Ovary (tissue), 10 donors: ENCODE data around the gene RASGRP4. TPM values are rescaled to one million over a fixed set of nuclear protein-coding genes. Genes with fewer than 3 reads are reported as not detected.
"Not testable (repeated sequence)": the region's sequence is repeated elsewhere in the genome, so short reads cannot be mapped to it uniquely, and the experiment has no call there.

Experiments used
- DNase-seq, 5 donors: peaks; one replicate each; pipeline ENCODE4 v3.0.0-alpha.2; 2019 to 2020
- H3K27ac ChIP-seq, 2 donors: fragments of 200-600 bp; one replicate each; pipeline versions ENCODE4 v1.5.1 to v1.8.0; 2019 to 2022
- H3K27me3 ChIP-seq: fragments of 200-600 bp; one replicate; pipeline ENCODE4 v1.8.0; 2022
- H3K36me3 ChIP-seq: fragments of 200-600 bp; sonication (generic); one replicate; pipeline ENCODE4 v1.5.1; 2019
- H3K4me1 ChIP-seq: one replicate; pipeline ENCODE4 v1.8.1; 2013; ENCODE audit warnings: mild to moderate bottlenecking, moderate library complexity; ENCODE audit not compliant: insufficient read depth
- H3K4me3 ChIP-seq: fragments of 200-600 bp; sonication (generic); one replicate; pipeline ENCODE4 v1.5.1; 2017
- H3K9me3 ChIP-seq, 2 donors: fragments of 200-600 bp in 1 of 2; sonication (generic) in 1 of 2; one replicate each; pipeline versions ENCODE4 v1.5.1 to v1.8.1; 2013 to 2019; ENCODE audit warnings: mild to moderate bottlenecking in 1 of 2, moderate library complexity in 1 of 2
- CTCF ChIP-seq, 3 donors: fragments of 450-650 bp in 2 of 3; fragments of 200-600 bp in 1 of 3; IDR thresholded peaks; one replicate each; pipeline versions ENCODE4 v1.5.1 to v1.8.0; 2016 to 2022; ENCODE audit warnings: antibody characterized with exemption in 3 of 3, mild to moderate bottlenecking in 1 of 3
- EP300 ChIP-seq: sonication (generic); formaldehyde crosslinking; IDR thresholded peaks from one replicate; pipeline ENCODE4 v1.6.1; 2017; ENCODE audit warnings: antibody characterized with exemption
- POLR2A ChIP-seq: fragments of 450-650 bp; IDR thresholded peaks from one replicate; pipeline ENCODE4 v1.6.1; 2017; ENCODE audit warnings: antibody characterized with exemption, mild to moderate bottlenecking, moderate library complexity
- WGBS, 3 donors: extraction: QIAGEN DNeasy Blood & Tissue Kit in 1 of 3; methylation state at CpG; one replicate each; pipeline versions ENCODE4 v1.1.5 to v1.1.7; 2013 to 2017; 5-methylcytosine and 5-hydroxymethylcytosine counted together
- intact Hi-C, 4 donors: fragments of 100-400 bp; cut with DNase I; formaldehyde crosslinking; loops; one replicate each; pipeline versions ENCODE4 v1.11.0 to v1.15.1; 2022 to 2023
- long read RNA-seq, 3 donors: library from polyadenylated mRNA in 2 of 3; unstranded in 2 of 3; transcript quantifications; one replicate each; pipeline ENCODE4 v2.0.0 and lab custom pipeline, GENCODE V29; 2021 to 2026
- polyA plus RNA-seq, 2 donors: library from polyadenylated mRNA; stranded (reverse); fragments of 200-250 nt in 1 of 2; fragments of 350-450 nt in 1 of 2; fragmentation: Illumina TruSeq in 1 of 2; extraction: RNeasy Lipid Tissue Mini Kit (QIAGEN cat#74804) in 1 of 2; gene quantifications; one replicate each; pipeline ENCODE4 v1.2.3, GENCODE V29; 2013 to 2014
- total RNA-seq, 7 donors: library from RNA; depleted of rRNA in 2 of 7; stranded (reverse); fragments of >200 nt in 2 of 7; fragmentation: NEBNext Ultra II Directional in 3 of 7; extraction: Animal tissue kit (Norgen Biotek cat#: 25700) in 3 of 7; gene quantifications; one replicate each; pipeline versions ENCODE4 v1.1.0 to v1.2.4, GENCODE V29; 2016 to 2023
- donor health status: DM: no; HTN: no; CAD: no; lungs with moderate emphysema.
- donor health status: DM: no; HTN: no; CAD: no.
- donor health status: Bipolar disorder and iron deficiency.
- donor health status: DM: yes; HTN: yes; CAD: no.
- donor health status: DM: no; HTN: no; CAD: no.
- donor health status: DM: yes; HTN: yes; CAD: no.

The RASGRP4 gene
- total RNA-seq = 1 to 10 TPM in 3 of 7 donors, under 1 TPM in 4; 0.45 to 1.8 (median 0.84) TPM
- polyA plus RNA-seq = 1 to 10 TPM in 1 of 2 donors, under 1 TPM in 1; 0.58 to 2.5 TPM
- long read RNA-seq, donor 1, partial matches to known transcripts = 1 of 1 reads
- long read RNA-seq, donor 1, other reads (novel, unspliced or antisense) = 0 of 1 reads
- long read RNA-seq, donor 2 = 0 reads
- long read RNA-seq, donor 3, partial matches to known transcripts = 1 of 2 reads
- long read RNA-seq, donor 3, other reads (novel, unspliced or antisense) = 1 of 2 reads

DNA sequence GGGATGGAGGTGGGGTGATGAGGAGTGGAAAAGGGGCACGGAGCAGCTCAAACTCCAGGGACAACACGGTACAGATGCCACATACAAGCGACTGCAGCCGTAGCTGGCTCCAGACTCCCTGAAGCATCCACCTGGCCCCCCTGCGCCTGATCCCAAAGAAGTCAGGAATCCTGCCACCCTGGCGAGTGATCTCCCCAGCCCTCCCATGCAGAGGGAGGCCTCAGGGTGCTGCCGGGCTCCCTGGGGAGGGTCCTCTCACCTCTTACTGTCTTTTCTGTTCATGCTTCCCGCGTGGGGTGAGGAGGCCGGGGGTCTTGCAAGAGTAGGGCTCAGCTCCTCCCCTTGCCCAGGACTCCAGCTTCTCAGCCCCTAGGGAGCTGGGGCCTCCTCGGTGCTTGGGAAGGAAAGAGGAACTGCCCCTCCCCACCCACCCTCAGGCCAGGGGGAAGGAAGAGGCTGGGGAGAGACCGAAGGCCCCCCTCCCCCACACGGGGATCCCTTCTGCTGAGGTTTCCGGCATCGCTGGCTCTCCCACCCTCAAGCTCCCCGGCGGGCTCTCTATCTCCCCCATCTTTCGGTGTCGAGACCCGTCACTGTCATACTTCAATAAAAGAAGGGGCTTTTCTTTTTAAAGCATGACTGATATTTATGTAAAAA lies at the start of gene RASGRP4:
RASGRP4 (minus strand) TSS at position 410 of the 657 bp plus-strand sequence; CDS start at position 282, 128 bp downstream.
- Histone ChIP-seq H3K27ac (no peak within 1 kb of the TSS), H3K27me3 (no peaks in the 10 kb centered on the region), H3K4me1 (no peaks in the 10 kb centered on the region), H3K9me3 (no peaks in the 10 kb centered on the region), H3K4me3 (no peak within 1 kb of the TSS), H3K36me3 (no peaks in the 10 kb centered on the region)
- TF ChIP-seq CTCF (IDR thresholded peaks at IDR 0.05) (no peak), POLR2A (no peak), EP300 (no peak)
- no peak for DNase-seq
- 13 to 16% (median 16%) methylated on average over 19 to 20 of the region's 20 CpGs for WGBS, 3 donors
- intact Hi-C loops = no loop called here

DNA sequence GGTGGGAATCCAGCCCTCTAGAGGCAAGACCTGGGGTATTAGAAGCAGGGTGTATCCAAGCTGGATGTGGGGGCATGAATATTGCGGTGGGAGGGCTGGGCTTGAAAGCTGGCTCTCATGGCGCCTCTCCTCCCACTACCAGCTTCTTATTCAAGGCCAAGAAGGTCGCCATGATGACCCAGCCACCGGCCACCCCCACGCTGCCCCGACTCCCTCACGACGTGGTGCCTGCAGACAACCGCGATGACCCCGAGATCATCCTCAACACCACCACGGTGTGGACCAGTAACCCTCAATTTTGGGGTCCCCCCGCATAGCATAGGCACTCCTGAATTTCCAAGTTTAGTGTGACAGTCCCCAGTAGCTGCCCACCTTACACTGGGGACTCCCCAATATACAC lies 49.2 kb upstream of the RASGRP4 start:
- WGBS, 3 donors = 68 to 77% (median 70%) methylated on average over 13 of the region's 13 CpGs
- H3K9me3 ChIP-seq = no peaks in the 10 kb centered on the region
- no peak overlapping the region for H3K4me3 ChIP-seq
- H3K36me3 ChIP-seq = no peaks in the 10 kb centered on the region
- H3K27ac ChIP-seq = no peak overlapping the region
- TF ChIP-seq EP300 = no peak
- TF ChIP-seq CTCF (IDR thresholded peaks at IDR 0.05) = no peak
- no peak for TF ChIP-seq POLR2A
- H3K4me1 ChIP-seq = no peaks in the 10 kb centered on the region
- DNase-seq = no peak
- intact Hi-C loops = no loop called here
- H3K27me3 ChIP-seq = no peaks in the 10 kb centered on the region

- Histone ChIP-seq H3K9me3 (no peaks in the 10 kb centered on the region), H3K27me3 (no peaks in the 10 kb centered on the region), H3K4me3 (no peak overlapping the region), H3K27ac (no peak overlapping the region), H3K36me3 (no peaks in the 10 kb centered on the region), H3K4me1 (no peaks in the 10 kb centered on the region)
- WGBS, 3 donors = 85 to 91% (median 87%) methylated on average over 20 to 21 of the region's 21 CpGs
- TF ChIP-seq POLR2A (no peak), CTCF (IDR thresholded peaks at IDR 0.05) (no peak), EP300 (no peak)
- intact Hi-C loops = no loop called here
- DNase-seq = no peak
Observed at GRCh38 chr19:38473201-38473600, 47.2 kb upstream of the RASGRP4 start.

DNA sequence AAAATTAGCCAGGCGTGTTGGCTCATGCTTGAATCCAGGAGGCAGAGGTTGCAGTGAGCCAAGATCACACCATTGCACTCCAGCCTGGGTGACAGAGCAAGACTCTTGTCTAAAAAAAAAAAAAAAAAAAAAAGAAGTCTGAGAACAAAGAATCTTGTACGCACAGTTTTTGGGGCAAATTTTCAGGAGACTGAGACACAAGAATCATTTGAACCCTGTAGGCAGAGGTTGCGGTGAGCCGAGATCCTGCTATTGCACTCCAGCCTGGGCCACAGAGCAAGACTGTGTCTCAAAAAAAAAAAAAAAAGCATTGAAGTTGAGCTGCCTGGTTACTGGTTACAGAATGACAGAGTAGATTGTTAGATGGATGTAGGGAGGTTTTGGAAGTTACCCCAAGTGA lies 46.7 kb upstream of the RASGRP4 start:
- WGBS, 3 donors = 81 to 88% (median 86%) methylated on average over 4 of the region's 4 CpGs
- H3K27ac ChIP-seq, intact Hi-C loops, H3K36me3 ChIP-seq, H3K27me3 ChIP-seq, H3K9me3 ChIP-seq, H3K4me1 ChIP-seq, DNase-seq, H3K4me3 ChIP-seq: not testable (repeated sequence)
